ENCODE data around the gene NRXN2.

The NRXN2 gene

GRCh38 chr11:64768300-64768694 is 45.3 kb upstream of the NRXN2 start:
- ChIA-PET CTCF (interaction anchor here (0.6 to 2.1 kb wide), 11 partner anchors 8 to 380 kb away, joined by 3 to 13 read pairs (median 4); partner anchors contain the start of gene SF1), POLR2A (interaction anchor here (1.0 kb wide), 1 partner anchor 10 kb away, joined by 7 read pairs; the partner anchor contains the start of gene SF1)
- H3K4me1 ChIP-seq (ENCODE audit: control insufficient read depth, insufficient read depth, low read length) = peaks cover 7% of the 10 kb centered on the region
- TF ChIP-seq ZNF114 (tag by site-specific recombination; IDR thresholded peaks at IDR 0.05) (no peak), ZNF837 (tag by site-specific recombination; IDR thresholded peaks at IDR 0.05) (no peak), ZBTB49 (tag by site-specific recombination; IDR thresholded peaks at IDR 0.05; ENCODE audit: low read depth) (no peak), ZNF433 (tag by site-specific recombination; IDR thresholded peaks at IDR 0.05; ENCODE audit: low read depth) (no peak), ZBTB1 (tag by site-specific recombination; IDR thresholded peaks at IDR 0.05) (no peak), KLF1 (tag by site-specific recombination; IDR thresholded peaks at IDR 0.05) (no peak)
- no peak overlapping the region for H3K27ac ChIP-seq (ENCODE audit: extremely low read depth, low read depth, low read length)
- peaks cover 12 to 99% of the 10 kb centered on the region in 2 experiments for H3K36me3 ChIP-seq (ENCODE audit: control insufficient read depth in 2 of 2, insufficient read depth in 1 of 2, low read length in 2 of 2)
- H3K9me3 ChIP-seq (ENCODE audit: control insufficient read depth, insufficient read depth, low read depth, low read length) = no peaks in the 10 kb centered on the region
- H3K4me3 ChIP-seq (ENCODE audit: low read depth, low read length) = no peak overlapping the region

DNA sequence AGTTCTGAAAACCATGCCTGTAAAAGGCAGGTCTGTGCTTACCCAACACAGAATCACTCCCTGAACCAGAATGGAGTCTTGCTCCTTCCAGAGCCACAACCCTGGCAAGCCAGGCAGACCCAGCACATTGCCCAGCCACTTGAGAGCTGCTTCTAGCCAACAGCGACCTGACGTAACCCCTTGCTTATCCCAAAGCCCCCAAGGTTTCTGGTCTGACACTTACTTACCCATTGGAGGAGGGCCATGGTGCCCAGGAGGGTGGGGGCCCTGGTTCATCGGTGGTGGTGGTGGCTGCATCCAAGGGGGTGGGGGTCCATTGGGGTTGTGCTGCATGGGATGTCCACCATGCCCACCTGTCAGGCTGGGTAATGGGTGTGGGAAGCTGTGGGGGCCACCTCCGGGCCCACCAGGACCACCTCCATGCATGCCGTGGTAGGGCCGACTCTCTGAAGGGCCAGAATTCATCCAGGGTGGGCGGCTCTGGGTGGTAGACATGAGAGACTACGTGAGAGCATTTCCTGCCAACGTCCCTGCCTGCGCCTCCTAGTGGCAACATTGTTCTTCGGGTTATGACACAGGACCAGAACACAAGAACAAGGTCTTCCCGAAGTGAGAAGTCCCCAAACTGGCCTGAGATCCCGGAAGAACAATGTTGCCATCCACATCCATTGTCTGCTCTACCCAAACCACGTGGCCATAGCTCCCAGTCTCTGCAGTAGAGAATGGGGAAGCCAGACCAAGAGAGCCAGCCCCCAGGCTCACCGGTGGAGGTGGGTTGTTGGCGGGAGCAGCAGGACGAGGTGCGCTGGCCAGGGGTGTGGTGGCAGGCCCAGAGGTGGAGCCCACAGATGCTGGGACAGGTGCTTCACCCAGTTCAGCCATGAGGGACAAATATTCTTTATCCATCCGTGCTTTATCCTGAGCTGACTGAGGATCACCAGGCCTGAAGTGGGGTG is 44.6 kb upstream of the NRXN2 start:
- ChIA-PET POLR2A (interaction anchor here (1.0 kb wide), 1 partner anchor 11 kb away, joined by 7 read pairs; the partner anchor contains the start of gene SF1), CTCF (interaction anchor here (0.6 to 2.1 kb wide), 11 partner anchors 9 to 379 kb away, joined by 3 to 13 read pairs (median 4); partner anchors contain the start of gene SF1)
- H3K4me1 ChIP-seq (ENCODE audit: control insufficient read depth, insufficient read depth, low read length) = peaks cover 7% of the 10 kb centered on the region

More for the DNA sequence above, 44.6 kb upstream of the NRXN2 start:
- Histone ChIP-seq H3K27ac (ENCODE audit: extremely low read depth, low read depth, low read length) (no peak overlapping the region), H3K4me3 (ENCODE audit: low read depth, low read length) (no peak overlapping the region), H3K36me3 (ENCODE audit: control insufficient read depth in 2 of 2, insufficient read depth in 1 of 2, low read length in 2 of 2) (peaks cover 7 to 98% of the 10 kb centered on the region in 2 experiments), H3K9me3 (ENCODE audit: control insufficient read depth, insufficient read depth, low read depth, low read length) (no peaks in the 10 kb centered on the region)
- TF ChIP-seq ZNF654 (tag by site-specific recombination; IDR thresholded peaks at IDR 0.05; ENCODE audit: low read depth) = 0 out of 2 replicates have a peak, but pooled peaks have one; percentile 14
- TF ChIP-seq, protein P1, sequence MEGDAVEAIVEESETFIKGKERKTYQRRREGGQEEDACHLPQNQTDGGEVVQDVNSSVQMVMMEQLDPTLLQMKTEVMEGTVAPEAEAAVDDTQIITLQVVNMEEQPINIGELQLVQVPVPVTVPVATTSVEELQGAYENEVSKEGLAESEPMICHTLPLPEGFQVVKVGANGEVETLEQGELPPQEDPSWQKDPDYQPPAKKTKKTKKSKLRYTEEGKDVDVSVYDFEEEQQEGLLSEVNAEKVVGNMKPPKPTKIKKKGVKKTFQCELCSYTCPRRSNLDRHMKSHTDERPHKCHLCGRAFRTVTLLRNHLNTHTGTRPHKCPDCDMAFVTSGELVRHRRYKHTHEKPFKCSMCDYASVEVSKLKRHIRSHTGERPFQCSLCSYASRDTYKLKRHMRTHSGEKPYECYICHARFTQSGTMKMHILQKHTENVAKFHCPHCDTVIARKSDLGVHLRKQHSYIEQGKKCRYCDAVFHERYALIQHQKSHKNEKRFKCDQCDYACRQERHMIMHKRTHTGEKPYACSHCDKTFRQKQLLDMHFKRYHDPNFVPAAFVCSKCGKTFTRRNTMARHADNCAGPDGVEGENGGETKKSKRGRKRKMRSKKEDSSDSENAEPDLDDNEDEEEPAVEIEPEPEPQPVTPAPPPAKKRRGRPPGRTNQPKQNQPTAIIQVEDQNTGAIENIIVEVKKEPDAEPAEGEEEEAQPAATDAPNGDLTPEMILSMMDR (tag by site-specific recombination; IDR thresholded peaks at IDR 0.05) = peak; percentile 56
- 0 out of 2 replicates have a peak, but pooled peaks have one; percentile 24 for TF ChIP-seq EGR2 (tag by site-specific recombination; IDR thresholded peaks at IDR 0.05; ENCODE audit: low read depth)
- TF ChIP-seq, protein P2, sequence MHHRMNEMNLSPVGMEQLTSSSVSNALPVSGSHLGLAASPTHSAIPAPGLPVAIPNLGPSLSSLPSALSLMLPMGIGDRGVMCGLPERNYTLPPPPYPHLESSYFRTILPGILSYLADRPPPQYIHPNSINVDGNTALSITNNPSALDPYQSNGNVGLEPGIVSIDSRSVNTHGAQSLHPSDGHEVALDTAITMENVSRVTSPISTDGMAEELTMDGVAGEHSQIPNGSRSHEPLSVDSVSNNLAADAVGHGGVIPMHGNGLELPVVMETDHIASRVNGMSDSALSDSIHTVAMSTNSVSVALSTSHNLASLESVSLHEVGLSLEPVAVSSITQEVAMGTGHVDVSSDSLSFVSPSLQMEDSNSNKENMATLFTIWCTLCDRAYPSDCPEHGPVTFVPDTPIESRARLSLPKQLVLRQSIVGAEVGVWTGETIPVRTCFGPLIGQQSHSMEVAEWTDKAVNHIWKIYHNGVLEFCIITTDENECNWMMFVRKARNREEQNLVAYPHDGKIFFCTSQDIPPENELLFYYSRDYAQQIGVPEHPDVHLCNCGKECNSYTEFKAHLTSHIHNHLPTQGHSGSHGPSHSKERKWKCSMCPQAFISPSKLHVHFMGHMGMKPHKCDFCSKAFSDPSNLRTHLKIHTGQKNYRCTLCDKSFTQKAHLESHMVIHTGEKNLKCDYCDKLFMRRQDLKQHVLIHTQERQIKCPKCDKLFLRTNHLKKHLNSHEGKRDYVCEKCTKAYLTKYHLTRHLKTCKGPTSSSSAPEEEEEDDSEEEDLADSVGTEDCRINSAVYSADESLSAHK (tag by site-specific recombination; IDR thresholded peaks at IDR 0.05) = no peak
- peak; percentile 40; the same call in 1 of the 2 replicates for TF ChIP-seq GLIS2 (tag by site-specific recombination; IDR thresholded peaks at IDR 0.05)
- TF ChIP-seq ZNF292 (tag by site-specific recombination; IDR thresholded peaks at IDR 0.05; ENCODE audit: borderline replicate concordance, low read depth) = no peak
- peak; percentile 27; the same call in 1 of the 2 replicates for TF ChIP-seq HIC1 (tag by site-specific recombination; IDR thresholded peaks at IDR 0.05)
- TF ChIP-seq ZNF488 (tag by site-specific recombination; IDR thresholded peaks at IDR 0.05) = no peak
- TF ChIP-seq ZEB2 (tag by site-specific recombination; IDR thresholded peaks at IDR 0.05) = 0 out of 2 replicates have a peak, but pooled peaks have one; percentile 21
- peak; percentile 49 for TF ChIP-seq ZNF600 (tag by site-specific recombination; IDR thresholded peaks at IDR 0.05)
